Measurements from ENCODE around the gene FMNL2. TPM values are rescaled to one million over a fixed set of nuclear protein-coding genes. Genes with fewer than 3 reads are reported as not detected.

The FMNL2 gene
- total RNA-seq, 1 experiment from 2014 or later: 43.1 TPM

DNA sequence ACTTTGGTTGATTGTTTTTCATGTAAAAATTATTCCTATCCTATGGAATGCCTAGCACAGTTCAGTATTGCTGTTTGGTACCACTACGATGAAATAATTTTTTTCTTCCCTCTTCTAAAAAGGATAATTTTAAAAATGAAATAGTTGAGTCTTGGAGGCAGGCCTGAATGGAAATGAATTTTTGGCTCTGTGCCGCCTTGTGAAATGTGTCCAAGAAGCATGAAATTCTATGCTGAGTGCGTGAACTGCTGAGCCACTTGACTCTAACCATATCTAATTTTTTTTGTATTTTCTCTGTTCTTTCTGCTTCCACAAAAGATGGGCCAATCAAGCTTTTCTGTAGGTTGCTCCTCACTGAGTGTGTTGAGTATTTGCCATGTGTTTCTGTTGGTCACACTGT is 287.2 kb downstream of the FMNL2 start:
- peaks cover 27% of the 10 kb centered on the region for H3K36me3 ChIP-seq (ENCODE audit: insufficient read depth, low read length, poor library complexity, severe bottlenecking)
- intact Hi-C loops (cut with micrococcal nuclease; ENCODE audit: unreplicated experiment): no loop called here

GRCh38 chr2:152623076-152623740 is 288.2 kb downstream of the FMNL2 start:
- Histone ChIP-seq H3K4me1 (ENCODE audit: insufficient read depth, low read length, poor library complexity, severe bottlenecking) (peaks cover 12% of the 10 kb centered on the region), H3K36me3 (ENCODE audit: insufficient read depth, low read length, poor library complexity, severe bottlenecking) (peaks cover 20% of the 10 kb centered on the region), H3K27me3 (replicated peaks; ENCODE audit: insufficient read depth, low read depth, low read length, poor library complexity) (no peaks in the 10 kb centered on the region), H3K4me3 (ENCODE audit: low read depth, low read length, poor library complexity, severe bottlenecking) (no peak overlapping the region), H3K27ac (ENCODE audit: low read depth, low read length, poor library complexity, severe bottlenecking) (no peak overlapping the region), H3K9me3 (ENCODE audit: low read depth, low read length, poor library complexity, severe bottlenecking) (no peaks in the 10 kb centered on the region)
- ChIA-PET CTCF (interaction anchor here (0.6 kb wide), 1 partner anchor 76 kb away, joined by 3 read pairs; no protein-coding TSS in a partner anchor), POLR2A (ENCODE audit: low non-redundant PET) (no interaction called here)
- BruUV-seq (replicated peaks): no TSS peak
- intact Hi-C loops (cut with micrococcal nuclease; ENCODE audit: unreplicated experiment): no loop called here
- TF ChIP-seq EZH2 (IDR thresholded peaks at IDR 0.05; ENCODE audit: borderline replicate concordance, low read depth, low read length, poor library complexity, severe bottlenecking): no peak
- TF ChIP-seq, protein P1, sequence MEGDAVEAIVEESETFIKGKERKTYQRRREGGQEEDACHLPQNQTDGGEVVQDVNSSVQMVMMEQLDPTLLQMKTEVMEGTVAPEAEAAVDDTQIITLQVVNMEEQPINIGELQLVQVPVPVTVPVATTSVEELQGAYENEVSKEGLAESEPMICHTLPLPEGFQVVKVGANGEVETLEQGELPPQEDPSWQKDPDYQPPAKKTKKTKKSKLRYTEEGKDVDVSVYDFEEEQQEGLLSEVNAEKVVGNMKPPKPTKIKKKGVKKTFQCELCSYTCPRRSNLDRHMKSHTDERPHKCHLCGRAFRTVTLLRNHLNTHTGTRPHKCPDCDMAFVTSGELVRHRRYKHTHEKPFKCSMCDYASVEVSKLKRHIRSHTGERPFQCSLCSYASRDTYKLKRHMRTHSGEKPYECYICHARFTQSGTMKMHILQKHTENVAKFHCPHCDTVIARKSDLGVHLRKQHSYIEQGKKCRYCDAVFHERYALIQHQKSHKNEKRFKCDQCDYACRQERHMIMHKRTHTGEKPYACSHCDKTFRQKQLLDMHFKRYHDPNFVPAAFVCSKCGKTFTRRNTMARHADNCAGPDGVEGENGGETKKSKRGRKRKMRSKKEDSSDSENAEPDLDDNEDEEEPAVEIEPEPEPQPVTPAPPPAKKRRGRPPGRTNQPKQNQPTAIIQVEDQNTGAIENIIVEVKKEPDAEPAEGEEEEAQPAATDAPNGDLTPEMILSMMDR (conservative IDR thresholded peaks at IDR 0.05; ENCODE audit: low read depth, low read length): no peak
- no peak for DNase-seq (ENCODE audit: low spot score)

More for the DNA sequence above, 287.2 kb downstream of the FMNL2 start:
- Histone ChIP-seq H3K27ac (ENCODE audit: low read depth, low read length, poor library complexity, severe bottlenecking) (no peak overlapping the region), H3K9me3 (ENCODE audit: low read depth, low read length, poor library complexity, severe bottlenecking) (no peaks in the 10 kb centered on the region), H3K4me1 (ENCODE audit: insufficient read depth, low read length, poor library complexity, severe bottlenecking) (peaks cover 12% of the 10 kb centered on the region), H3K4me3 (ENCODE audit: low read depth, low read length, poor library complexity, severe bottlenecking) (no peak overlapping the region), H3K27me3 (replicated peaks; ENCODE audit: insufficient read depth, low read depth, low read length, poor library complexity) (no peaks in the 10 kb centered on the region)
- no peak for TF ChIP-seq EZH2 (IDR thresholded peaks at IDR 0.05; ENCODE audit: borderline replicate concordance, low read depth, low read length, poor library complexity, severe bottlenecking)
- TF ChIP-seq, protein P1 (conservative IDR thresholded peaks at IDR 0.05; ENCODE audit: low read depth, low read length): no peak
- no peak for DNase-seq (ENCODE audit: low spot score)
- POLR2A ChIA-PET (ENCODE audit: low non-redundant PET): no interaction called here
- CTCF ChIA-PET: no interaction called here
- no TSS peak for BruUV-seq (replicated peaks)

GRCh38 chr2:152623775-152624174 is 288.8 kb downstream of the FMNL2 start:
- H3K27me3 ChIP-seq (replicated peaks; ENCODE audit: insufficient read depth, low read depth, low read length, poor library complexity): no peaks in the 10 kb centered on the region
- POLR2A ChIA-PET (ENCODE audit: low non-redundant PET): no interaction called here
- CTCF ChIA-PET: interaction anchor here (0.6 kb wide), 1 partner anchor 76 kb away, joined by 3 read pairs; no protein-coding TSS in a partner anchor
- no peak for DNase-seq (ENCODE audit: low spot score)
- TF ChIP-seq EZH2 (IDR thresholded peaks at IDR 0.05; ENCODE audit: borderline replicate concordance, low read depth, low read length, poor library complexity, severe bottlenecking): no peak
- TF ChIP-seq, protein P1 (conservative IDR thresholded peaks at IDR 0.05; ENCODE audit: low read depth, low read length): no peak
- no peak overlapping the region for H3K27ac ChIP-seq (ENCODE audit: low read depth, low read length, poor library complexity, severe bottlenecking)
- H3K9me3 ChIP-seq (ENCODE audit: low read depth, low read length, poor library complexity, severe bottlenecking): no peaks in the 10 kb centered on the region
- peaks cover 12% of the 10 kb centered on the region for H3K4me1 ChIP-seq (ENCODE audit: insufficient read depth, low read length, poor library complexity, severe bottlenecking)
- no peak overlapping the region for H3K4me3 ChIP-seq (ENCODE audit: low read depth, low read length, poor library complexity, severe bottlenecking)
- no TSS peak for BruUV-seq (replicated peaks)
- H3K36me3 ChIP-seq (ENCODE audit: insufficient read depth, low read length, poor library complexity, severe bottlenecking): peaks cover 26% of the 10 kb centered on the region
- intact Hi-C loops (cut with micrococcal nuclease; ENCODE audit: unreplicated experiment): no loop called here

Measured in A673 (cell line).